Parathyroid adenoma (tissue), 2 donors: ENCODE data around the gene SPN.

Source experiments
- H2AFZ ChIP-seq: fragments of 300-600 bp; sonication (generic); one replicate; pipeline ENCODE4 v1.7.0; 2017; ENCODE audit warnings: antibody characterized with exemption, mild to moderate bottlenecking
- H3K27ac ChIP-seq: fragments of 300-600 bp; sonication (generic); one replicate; pipeline ENCODE4 v1.7.0; 2017
- H3K27me3 ChIP-seq: fragments of 300-600 bp; sonication (generic); one replicate; pipeline ENCODE4 v1.7.0; 2017; ENCODE audit warnings: low read length; ENCODE audit not compliant: control insufficient read depth, insufficient read depth
- H3K36me3 ChIP-seq: fragments of 300-600 bp; sonication (generic); one replicate; pipeline ENCODE4 v1.7.0; 2017; ENCODE audit warnings: low read length; ENCODE audit not compliant: control insufficient read depth, insufficient read depth
- H3K4me1 ChIP-seq: fragments of 300-600 bp; sonication (generic); one replicate; pipeline ENCODE4 v1.7.0; 2017; ENCODE audit warnings: control low read depth
- H3K4me2 ChIP-seq: fragments of 300-600 bp; sonication (generic); one replicate; pipeline ENCODE4 v1.7.0; 2017; ENCODE audit warnings: low read length
- H3K4me3 ChIP-seq: fragments of 300-600 bp; sonication (generic); one replicate; pipeline ENCODE4 v1.7.0; 2017; ENCODE audit warnings: low read depth, low read length
- H3K79me2 ChIP-seq: fragments of 300-600 bp; sonication (generic); one replicate; pipeline ENCODE4 v1.7.0; 2017; ENCODE audit warnings: control low read depth
- H3K9ac ChIP-seq: fragments of 300-600 bp; sonication (generic); one replicate; pipeline ENCODE4 v1.7.0; 2017; ENCODE audit warnings: mild to moderate bottlenecking
- H3K9me3 ChIP-seq: fragments of 300-600 bp; sonication (generic); one replicate; pipeline ENCODE4 v1.7.0; 2017; ENCODE audit warnings: low read length; ENCODE audit not compliant: control insufficient read depth
- TF ChIP-seq, protein P1 (sequence below): fragments of 300-600 bp; sonication (generic); IDR thresholded peaks from one replicate; pipeline ENCODE4 v1.7.0; 2017; ENCODE audit warnings: antibody characterized with exemption, mild to moderate bottlenecking
- donor health status: primary hyperparathyroidism.

SPN gene

DNA sequence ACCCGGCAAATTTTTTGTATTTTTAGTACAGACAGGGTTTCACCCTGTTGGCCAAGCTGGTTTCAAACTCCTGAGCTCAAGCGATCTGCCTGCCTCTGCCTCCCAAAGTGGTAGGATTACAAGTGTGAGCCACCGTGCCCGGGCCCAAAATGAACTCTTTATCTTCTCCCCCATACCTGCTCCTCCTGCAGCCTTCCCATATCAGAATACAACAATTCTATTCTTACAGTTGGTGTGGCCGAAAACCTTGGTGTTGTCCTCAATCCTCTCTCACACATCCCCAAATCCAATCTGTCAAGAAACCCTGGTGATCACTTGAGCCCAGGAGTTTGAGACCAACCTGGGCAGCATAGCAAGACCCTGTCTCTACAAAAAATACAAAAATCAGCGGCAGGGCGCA, 19.5 kb upstream of the SPN start:
- Histone ChIP-seq H3K36me3 (no peaks in the 10 kb centered on the region), H3K9me3 (no peaks in the 10 kb centered on the region), H3K27me3 (no peaks in the 10 kb centered on the region), H3K4me2 (no peak overlapping the region), H3K4me3 (no peak overlapping the region), H2AFZ (no peak overlapping the region), H3K9ac (no peak overlapping the region), H3K4me1 (no peaks in the 10 kb centered on the region), H3K79me2 (no peaks in the 10 kb centered on the region), H3K27ac (no peak overlapping the region)
- TF ChIP-seq, protein P1, sequence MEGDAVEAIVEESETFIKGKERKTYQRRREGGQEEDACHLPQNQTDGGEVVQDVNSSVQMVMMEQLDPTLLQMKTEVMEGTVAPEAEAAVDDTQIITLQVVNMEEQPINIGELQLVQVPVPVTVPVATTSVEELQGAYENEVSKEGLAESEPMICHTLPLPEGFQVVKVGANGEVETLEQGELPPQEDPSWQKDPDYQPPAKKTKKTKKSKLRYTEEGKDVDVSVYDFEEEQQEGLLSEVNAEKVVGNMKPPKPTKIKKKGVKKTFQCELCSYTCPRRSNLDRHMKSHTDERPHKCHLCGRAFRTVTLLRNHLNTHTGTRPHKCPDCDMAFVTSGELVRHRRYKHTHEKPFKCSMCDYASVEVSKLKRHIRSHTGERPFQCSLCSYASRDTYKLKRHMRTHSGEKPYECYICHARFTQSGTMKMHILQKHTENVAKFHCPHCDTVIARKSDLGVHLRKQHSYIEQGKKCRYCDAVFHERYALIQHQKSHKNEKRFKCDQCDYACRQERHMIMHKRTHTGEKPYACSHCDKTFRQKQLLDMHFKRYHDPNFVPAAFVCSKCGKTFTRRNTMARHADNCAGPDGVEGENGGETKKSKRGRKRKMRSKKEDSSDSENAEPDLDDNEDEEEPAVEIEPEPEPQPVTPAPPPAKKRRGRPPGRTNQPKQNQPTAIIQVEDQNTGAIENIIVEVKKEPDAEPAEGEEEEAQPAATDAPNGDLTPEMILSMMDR, result no peak

DNA sequence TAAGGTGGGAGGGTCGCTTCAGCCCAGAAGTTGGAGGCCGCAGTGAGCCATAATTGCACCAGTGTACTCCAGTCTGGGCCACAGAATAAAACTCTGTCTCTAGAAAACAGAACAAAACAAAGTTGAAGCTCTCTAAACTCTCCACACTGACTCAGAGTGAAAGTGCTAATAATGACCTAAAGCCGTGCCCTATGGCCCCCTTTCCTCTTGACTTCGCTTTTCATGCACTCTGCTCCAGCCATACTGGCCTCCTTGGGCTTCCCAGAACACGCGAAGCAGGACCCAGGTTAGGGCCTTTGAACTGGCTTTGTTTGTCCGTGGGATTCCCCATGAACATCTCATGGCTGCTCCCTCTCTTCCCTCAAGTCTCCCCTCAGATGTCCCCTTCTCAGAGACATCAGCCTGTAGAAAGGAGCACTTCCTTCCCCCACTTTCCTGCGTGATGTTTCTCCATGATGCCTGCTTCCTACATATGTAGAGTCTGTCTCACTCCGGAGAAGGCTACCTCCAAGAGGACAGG, 18.6 kb upstream of the SPN start:
- no peak overlapping the region for H3K27ac ChIP-seq
- no peaks in the 10 kb centered on the region for H3K9me3 ChIP-seq
- H3K36me3 ChIP-seq, result no peaks in the 10 kb centered on the region
- H3K4me3 ChIP-seq, result no peak overlapping the region
- no peaks in the 10 kb centered on the region for H3K79me2 ChIP-seq
- no peak overlapping the region for H3K4me2 ChIP-seq
- H2AFZ ChIP-seq, result no peak overlapping the region
- TF ChIP-seq, protein P1, result no peak
- no peaks in the 10 kb centered on the region for H3K27me3 ChIP-seq
- no peaks in the 10 kb centered on the region for H3K4me1 ChIP-seq
- no peak overlapping the region for H3K9ac ChIP-seq

DNA sequence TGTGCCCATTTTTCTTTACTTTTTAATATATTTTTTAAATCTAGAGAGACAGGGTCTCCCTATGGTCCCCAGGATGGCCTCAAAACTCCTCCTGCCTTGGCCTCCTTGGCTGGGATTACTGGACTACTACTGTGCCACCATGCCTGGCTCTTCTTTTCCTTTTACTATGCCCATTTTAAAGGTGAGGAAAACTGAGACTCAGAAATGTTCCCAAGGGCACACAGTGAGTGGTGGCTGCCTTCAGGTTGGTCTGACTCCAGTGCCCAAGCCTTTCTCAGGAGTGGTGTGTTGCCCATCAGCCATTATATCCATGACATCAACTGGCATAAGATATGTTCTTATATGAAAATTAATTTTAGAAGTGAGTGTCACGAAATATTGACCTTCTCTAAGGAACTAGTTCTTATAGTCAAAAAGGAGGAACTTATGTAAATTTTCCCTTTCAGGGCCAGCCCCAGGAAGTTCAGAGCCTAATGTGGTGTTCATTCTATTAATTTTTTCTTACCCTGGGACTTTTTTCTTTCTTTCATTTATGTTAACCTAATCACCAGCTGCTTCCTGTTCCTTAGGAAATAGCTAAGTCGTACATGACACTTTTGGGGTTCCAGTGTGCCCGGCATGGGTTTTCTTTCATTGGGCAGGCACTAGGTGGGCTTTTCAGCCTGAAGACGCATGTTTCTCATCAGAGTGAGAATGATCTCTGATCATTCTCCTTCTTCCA, 17.9 kb upstream of the SPN start:
- no peak overlapping the region for H3K4me2 ChIP-seq
- no peak overlapping the region for H3K4me3 ChIP-seq
- no peaks in the 10 kb centered on the region for H3K4me1 ChIP-seq
- H3K27ac ChIP-seq, result no peak overlapping the region
- H3K79me2 ChIP-seq, result no peaks in the 10 kb centered on the region
- TF ChIP-seq, protein P1, result no peak
- H2AFZ ChIP-seq, result no peak overlapping the region
- no peaks in the 10 kb centered on the region for H3K9me3 ChIP-seq
- H3K9ac ChIP-seq, result no peak overlapping the region
- no peaks in the 10 kb centered on the region for H3K27me3 ChIP-seq
- H3K36me3 ChIP-seq, result no peaks in the 10 kb centered on the region

DNA sequence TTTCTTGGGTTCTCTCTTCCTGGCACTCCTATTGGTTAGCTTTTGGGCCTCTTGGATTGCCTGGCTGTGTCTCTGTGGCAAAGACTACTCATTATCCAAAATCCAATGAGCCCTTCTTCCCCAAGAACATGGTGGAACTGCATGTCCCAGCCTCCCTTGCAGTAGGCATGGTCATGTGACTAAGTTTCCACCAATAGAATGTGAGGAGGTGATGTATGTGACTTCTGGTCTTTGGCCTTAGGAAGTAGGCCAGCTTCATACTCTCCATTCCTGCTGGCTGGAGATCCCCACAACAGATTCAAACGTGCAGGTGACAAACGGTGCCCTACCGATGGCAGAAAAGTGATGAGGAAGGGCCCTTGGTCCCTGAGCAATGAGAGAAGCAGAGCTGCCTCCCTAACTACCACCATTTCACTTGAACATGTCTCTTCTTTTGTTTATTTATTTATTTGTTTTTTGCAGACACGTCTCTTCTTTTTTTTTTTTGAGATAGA, 17.3 kb upstream of the SPN start:
- H3K4me3 ChIP-seq, result no peak overlapping the region
- H3K9ac ChIP-seq, result no peak overlapping the region
- no peaks in the 10 kb centered on the region for H3K36me3 ChIP-seq
- no peaks in the 10 kb centered on the region for H3K27me3 ChIP-seq
- H3K9me3 ChIP-seq, result no peaks in the 10 kb centered on the region
- no peak overlapping the region for H3K27ac ChIP-seq
- no peak overlapping the region for H2AFZ ChIP-seq
- H3K4me1 ChIP-seq, result no peaks in the 10 kb centered on the region
- no peaks in the 10 kb centered on the region for H3K79me2 ChIP-seq
- no peak overlapping the region for H3K4me2 ChIP-seq
- TF ChIP-seq, protein P1, result no peak

DNA sequence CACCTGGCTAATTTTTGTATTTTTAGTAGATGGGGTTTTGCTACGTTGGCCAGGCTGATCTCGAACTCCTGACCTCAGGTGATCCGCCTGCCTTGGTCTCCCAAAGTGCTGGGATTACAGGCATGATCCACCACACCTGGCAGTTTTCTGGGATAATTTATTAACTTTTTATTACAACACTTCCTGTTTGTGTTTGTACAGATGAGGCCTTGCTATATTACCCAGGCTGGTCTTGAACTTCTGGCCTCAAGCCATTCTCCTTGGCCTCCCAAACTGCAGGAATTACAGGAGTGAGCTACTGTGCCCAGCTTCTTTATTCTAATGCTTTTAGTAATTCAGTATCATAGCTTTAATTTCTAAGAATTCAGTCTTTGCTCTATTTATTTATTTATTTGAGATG, 16.1 kb upstream of the SPN start:
- Histone ChIP-seq H3K36me3 (no peaks in the 10 kb centered on the region), H3K79me2 (no peaks in the 10 kb centered on the region), H3K4me2 (no peak overlapping the region), H3K9ac (no peak overlapping the region), H3K9me3 (no peaks in the 10 kb centered on the region), H3K4me3 (no peak overlapping the region), H3K27ac (no peak overlapping the region), H3K4me1 (no peaks in the 10 kb centered on the region), H3K27me3 (no peaks in the 10 kb centered on the region), H2AFZ (no peak overlapping the region)
- TF ChIP-seq, protein P1, result no peak
